OCI-LY1 (cell line): ENCODE data around the gene MMS19.
"Not testable (repeated sequence)": the region's sequence is repeated elsewhere in the genome, so short reads cannot be mapped to it uniquely, and the experiment has no call there.

Source experiments
- H2AFZ ChIP-seq: fragments of 200-600 bp; sonication (generic), shearing (Covaris generic); 2 replicates; pipeline ENCODE4 v1.6.0; 2014; ENCODE audit warnings: antibody characterized with exemption, mild to moderate bottlenecking, low read length
- H3F3A ChIP-seq: fragments of 200-600 bp; sonication (generic), shearing (Covaris generic); 2 replicates; pipeline ENCODE4 v1.6.0; 2014; ENCODE audit warnings: mild to moderate bottlenecking, antibody characterized with exemption, low read length, moderate library complexity; ENCODE audit not compliant: insufficient read depth
- H3K27ac ChIP-seq: fragments of 200-600 bp; sonication (generic); 2 replicates; pipeline ENCODE4 v1.5.1; 2014; ENCODE audit warnings: low read length, mixed run types, mild to moderate bottlenecking, low read depth; ENCODE audit not compliant: poor library complexity, severe bottlenecking
- H3K27me3 ChIP-seq: fragments of 200-600 bp; sonication (generic); 2 replicates; pipeline ENCODE4 v1.6.0; 2014; ENCODE audit warnings: antibody characterized with exemption, mild to moderate bottlenecking, low read length, moderate library complexity; ENCODE audit not compliant: insufficient read depth
- H3K36me3 ChIP-seq: fragments of 200-600 bp; sonication (generic); 2 replicates; pipeline ENCODE4 v1.6.1; 2014; ENCODE audit warnings: mild to moderate bottlenecking, antibody characterized with exemption, low read length, moderate library complexity, mixed read lengths; ENCODE audit not compliant: insufficient read depth
- H3K4me1 ChIP-seq: fragments of 200-600 bp; sonication (generic); 2 replicates; pipeline ENCODE4 v1.5.1; 2014; ENCODE audit warnings: mild to moderate bottlenecking, low read length, moderate library complexity; ENCODE audit not compliant: insufficient read depth, severe bottlenecking
- H3K4me2 ChIP-seq: fragments of 200-600 bp; sonication (generic), shearing (Covaris generic); 2 replicates; pipeline ENCODE4 v1.6.1; 2014; ENCODE audit warnings: low read length
- H3K4me3 ChIP-seq: fragments of 200-600 bp; sonication (generic); 2 replicates; pipeline ENCODE4 v1.5.1; 2014; ENCODE audit warnings: low read length, low read depth, mild to moderate bottlenecking, mixed read lengths; ENCODE audit not compliant: poor library complexity, severe bottlenecking
- H3K79me2 ChIP-seq: fragments of 200-600 bp; shearing (Covaris generic); 2 replicates; pipeline ENCODE4 v1.6.1; 2016; ENCODE audit warnings: mixed run types, low read length, mixed read lengths; ENCODE audit not compliant: insufficient read depth
- H3K9ac ChIP-seq: fragments of 200-600 bp; sonication (generic), shearing (Covaris generic); 2 replicates; pipeline ENCODE4 v1.6.1; 2014; ENCODE audit warnings: mild to moderate bottlenecking, low read length, mixed read lengths
- H3K9me2 ChIP-seq: fragments of 200-600 bp; sonication (generic), shearing (Covaris generic); 2 replicates; pipeline ENCODE4 v1.6.1; 2014; ENCODE audit warnings: low read depth, mild to moderate bottlenecking, low read length, mixed read lengths
- H3K9me3 ChIP-seq: fragments of 200-600 bp; shearing (Covaris generic); 2 replicates; pipeline ENCODE4 v1.6.1; 2014; ENCODE audit warnings: low read length, mixed read lengths
- H4K20me1 ChIP-seq: fragments of 200-600 bp; sonication (generic), shearing (Covaris generic); 2 replicates; pipeline ENCODE4 v1.6.0; 2016; ENCODE audit warnings: mild to moderate bottlenecking, low read length; ENCODE audit not compliant: insufficient read depth
- CTCF ChIP-seq: fragments of 200-600 bp; sonication (generic), shearing (Covaris generic); IDR thresholded peaks from 2 replicates; pipeline ENCODE4 v1.5.1; 2017; ENCODE audit warnings: mild to moderate bottlenecking, antibody characterized with exemption, low read length, moderate library complexity, mixed read lengths
- EZH2 ChIP-seq: fragments of 200-600 bp; sonication (generic), shearing (Covaris generic); IDR thresholded peaks from 2 replicates; pipeline ENCODE4 v1.8.0; 2017; ENCODE audit warnings: borderline replicate concordance, mixed run types, mild to moderate bottlenecking, antibody characterized with exemption, low read length, moderate library complexity, mixed read lengths

Gene MMS19

GRCh38 chr10:97529685-97530465 is 31.7 kb upstream of the MMS19 start:
- no peaks in the 10 kb centered on the region for H4K20me1 ChIP-seq
- H3K4me3 ChIP-seq = no peak overlapping the region
- H3K9ac ChIP-seq = no peak overlapping the region
- no peaks in the 10 kb centered on the region for H3K4me1 ChIP-seq
- H3K36me3 ChIP-seq = no peaks in the 10 kb centered on the region
- H3K79me2 ChIP-seq = no peaks in the 10 kb centered on the region
- TF ChIP-seq EZH2 = no peak
- no peak for TF ChIP-seq CTCF
- H3K27me3 ChIP-seq = no peaks in the 10 kb centered on the region
- H3F3A ChIP-seq = no peaks in the 10 kb centered on the region
- no peaks in the 10 kb centered on the region for H3K9me2 ChIP-seq
- no peak overlapping the region for H3K4me2 ChIP-seq
- no peak overlapping the region for H2AFZ ChIP-seq
- H3K9me3 ChIP-seq = no peaks in the 10 kb centered on the region
- H3K27ac ChIP-seq = no peak overlapping the region

GRCh38 chr10:97528876-97529275 is 30.7 kb upstream of the MMS19 start:
- not testable (repeated sequence) for H3K4me2 ChIP-seq, H3K4me3 ChIP-seq, H3K9me3 ChIP-seq, H3K4me1 ChIP-seq, H2AFZ ChIP-seq, H3K36me3 ChIP-seq, H4K20me1 ChIP-seq, H3K9me2 ChIP-seq, H3K9ac ChIP-seq, H3K27ac ChIP-seq, H3F3A ChIP-seq, H3K79me2 ChIP-seq, H3K27me3 ChIP-seq

GRCh38 chr10:97525683-97526110 is 27.5 kb upstream of the MMS19 start:
- no peak overlapping the region for H3K9ac ChIP-seq
- no peaks in the 10 kb centered on the region for H3K79me2 ChIP-seq
- H3F3A ChIP-seq = no peaks in the 10 kb centered on the region
- H2AFZ ChIP-seq = no peak overlapping the region
- no peaks in the 10 kb centered on the region for H3K4me1 ChIP-seq
- H3K27me3 ChIP-seq = no peaks in the 10 kb centered on the region
- no peak overlapping the region for H3K4me2 ChIP-seq
- no peak for TF ChIP-seq EZH2
- no peak for TF ChIP-seq CTCF
- no peaks in the 10 kb centered on the region for H4K20me1 ChIP-seq
- H3K9me3 ChIP-seq = no peaks in the 10 kb centered on the region
- no peak overlapping the region for H3K27ac ChIP-seq
- H3K9me2 ChIP-seq = no peaks in the 10 kb centered on the region
- no peak overlapping the region for H3K4me3 ChIP-seq
- H3K36me3 ChIP-seq = no peaks in the 10 kb centered on the region

- H2AFZ ChIP-seq = no peak overlapping the region
- H3K9me2 ChIP-seq = no peaks in the 10 kb centered on the region
- H3K27ac ChIP-seq = no peak overlapping the region
- no peaks in the 10 kb centered on the region for H3K9me3 ChIP-seq
- no peaks in the 10 kb centered on the region for H3F3A ChIP-seq
- H3K27me3 ChIP-seq = no peaks in the 10 kb centered on the region
- TF ChIP-seq EZH2 (no peak), CTCF (no peak)
- no peak overlapping the region for H3K4me2 ChIP-seq
- H3K79me2 ChIP-seq = no peaks in the 10 kb centered on the region
- H3K4me1 ChIP-seq = no peaks in the 10 kb centered on the region
- no peaks in the 10 kb centered on the region for H3K36me3 ChIP-seq
- no peak overlapping the region for H3K9ac ChIP-seq
- no peak overlapping the region for H3K4me3 ChIP-seq
- H4K20me1 ChIP-seq = no peaks in the 10 kb centered on the region
Measured at GRCh38 chr10:97525086-97525485, 26.9 kb upstream of the MMS19 start.
